ENCODE data around the gene PCBP4.

DNA sequence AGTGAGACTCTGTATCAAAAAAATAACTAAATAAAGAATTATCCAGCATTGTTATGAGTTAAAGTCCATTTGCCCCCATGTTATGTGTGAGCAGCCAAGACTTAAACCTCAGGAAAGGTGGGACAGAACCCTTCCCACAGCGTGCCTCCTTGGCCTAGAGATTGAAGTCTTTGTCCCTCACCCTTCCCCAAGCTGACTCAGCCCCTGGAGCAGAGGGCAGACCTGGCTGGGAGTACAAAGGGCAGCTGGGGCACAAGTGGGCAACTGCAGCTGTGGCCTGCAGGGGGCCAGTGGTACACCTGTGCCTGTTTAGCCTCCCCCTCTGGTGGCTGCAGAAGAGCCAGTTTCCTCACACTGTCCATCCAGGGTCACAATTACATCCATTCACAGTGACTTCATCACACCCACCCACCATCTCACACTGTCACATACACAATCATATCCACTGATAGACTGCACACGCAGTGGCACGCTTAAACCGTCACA, 15.1 kb upstream of the PCBP4 start:
- TF ChIP-seq, protein P1, sequence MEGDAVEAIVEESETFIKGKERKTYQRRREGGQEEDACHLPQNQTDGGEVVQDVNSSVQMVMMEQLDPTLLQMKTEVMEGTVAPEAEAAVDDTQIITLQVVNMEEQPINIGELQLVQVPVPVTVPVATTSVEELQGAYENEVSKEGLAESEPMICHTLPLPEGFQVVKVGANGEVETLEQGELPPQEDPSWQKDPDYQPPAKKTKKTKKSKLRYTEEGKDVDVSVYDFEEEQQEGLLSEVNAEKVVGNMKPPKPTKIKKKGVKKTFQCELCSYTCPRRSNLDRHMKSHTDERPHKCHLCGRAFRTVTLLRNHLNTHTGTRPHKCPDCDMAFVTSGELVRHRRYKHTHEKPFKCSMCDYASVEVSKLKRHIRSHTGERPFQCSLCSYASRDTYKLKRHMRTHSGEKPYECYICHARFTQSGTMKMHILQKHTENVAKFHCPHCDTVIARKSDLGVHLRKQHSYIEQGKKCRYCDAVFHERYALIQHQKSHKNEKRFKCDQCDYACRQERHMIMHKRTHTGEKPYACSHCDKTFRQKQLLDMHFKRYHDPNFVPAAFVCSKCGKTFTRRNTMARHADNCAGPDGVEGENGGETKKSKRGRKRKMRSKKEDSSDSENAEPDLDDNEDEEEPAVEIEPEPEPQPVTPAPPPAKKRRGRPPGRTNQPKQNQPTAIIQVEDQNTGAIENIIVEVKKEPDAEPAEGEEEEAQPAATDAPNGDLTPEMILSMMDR (IDR thresholded peaks at IDR 0.05): peak; percentile 72
- TF ChIP-seq EZH2 (IDR thresholded peaks at IDR 0.05; ENCODE audit: borderline replicate concordance, insufficient read depth, low read depth, low read length, poor library complexity, severe bottlenecking): no peak

All from B cell (primary cell).